GM06990 (cell line): Measurements from ENCODE around the gene HS3ST5.

ENCODE experiments used
- DNase-seq: peaks from one replicate; pipeline ENCODE4 v3.0.0-alpha.2; 2011; ENCODE audit not compliant: insufficient read length; ENCODE audit errors: extremely low read depth
- H3K27me3 ChIP-seq: replicated peaks from 2 replicates; pipeline ENCODE4 v1.6.0; 2011; ENCODE audit warnings: low read length; ENCODE audit not compliant: control insufficient read depth, insufficient read depth
- H3K36me3 ChIP-seq: 2 replicates; pipeline ENCODE4 v1.5.1; 2011; ENCODE audit warnings: low read length; ENCODE audit not compliant: control insufficient read depth, insufficient read depth
- H3K4me3 ChIP-seq: replicated peaks from 2 replicates; pipeline ENCODE4 v1.5.1; 2011; ENCODE audit warnings: low read depth, mild to moderate bottlenecking, control low read depth, low read length
- CTCF ChIP-seq: IDR thresholded peaks from 2 replicates; pipeline ENCODE4 v1.5.1; 2011; ENCODE audit warnings: low read length, control low read depth, mild to moderate bottlenecking, inconsistent platforms; ENCODE audit not compliant: insufficient read depth, poor library complexity, severe bottlenecking

The HS3ST5 gene

GRCh38 chr6:114210467-114210866 lies 132.4 kb downstream of the HS3ST5 start:
- DNase-seq = no peak
- Histone ChIP-seq H3K27me3 (no peaks in the 10 kb centered on the region), H3K36me3 (no peaks in the 10 kb centered on the region), H3K4me3 (no peak overlapping the region)
- no peak for TF ChIP-seq CTCF

GRCh38 chr6:114203460-114203859 lies 139.4 kb downstream of the HS3ST5 start:
- no peak for TF ChIP-seq CTCF
- no peak for DNase-seq

GRCh38 chr6:114202389-114202788 lies 140.4 kb downstream of the HS3ST5 start:
- TF ChIP-seq CTCF = no peak
- H3K4me3 ChIP-seq = no peak overlapping the region
- DNase-seq = no peak
- no peaks in the 10 kb centered on the region for H3K27me3 ChIP-seq
- H3K36me3 ChIP-seq = no peaks in the 10 kb centered on the region

More at GRCh38 chr6:114203460-114203859, 139.4 kb downstream of the HS3ST5 start:
- Histone ChIP-seq H3K36me3 (no peaks in the 10 kb centered on the region), H3K27me3 (no peaks in the 10 kb centered on the region), H3K4me3 (no peak overlapping the region)

GRCh38 chr6:114200891-114201290 lies 141.9 kb downstream of the HS3ST5 start:
- no peaks in the 10 kb centered on the region for H3K27me3 ChIP-seq
- DNase-seq = no peak
- TF ChIP-seq CTCF = no peak
- no peak overlapping the region for H3K4me3 ChIP-seq
- no peaks in the 10 kb centered on the region for H3K36me3 ChIP-seq

GRCh38 chr6:114195631-114196403 lies 147.0 kb downstream of the HS3ST5 start:
- no peaks in the 10 kb centered on the region for H3K27me3 ChIP-seq
- no peak for TF ChIP-seq CTCF
- H3K4me3 ChIP-seq = no peak overlapping the region
- no peak for DNase-seq
- no peaks in the 10 kb centered on the region for H3K36me3 ChIP-seq

GRCh38 chr6:114195027-114195365 lies 147.8 kb downstream of the HS3ST5 start:
- DNase-seq = no peak
- Histone ChIP-seq H3K36me3 (no peaks in the 10 kb centered on the region), H3K4me3 (no peak overlapping the region), H3K27me3 (no peaks in the 10 kb centered on the region)
- TF ChIP-seq CTCF = no peak
